Osteocyte (in vitro differentiated cells): ENCODE results near the gene PAX3. TPM values are rescaled to one million over a fixed set of nuclear protein-coding genes. Genes with fewer than 3 reads are reported as not detected.

Experiments
- DNase-seq: peaks from one replicate; pipeline ENCODE4 v3.0.0; 2021; ENCODE audit warnings: mixed read lengths; ENCODE audit not compliant: unreplicated experiment; ENCODE audit errors: extremely low spot score
- H3K27ac Mint-ChIP-seq: one replicate; pipeline ENCODE4 v1.8.0; 2021; ENCODE audit warnings: mild to moderate bottlenecking, mixed read lengths; ENCODE audit not compliant: unreplicated experiment
- H3K27me3 Mint-ChIP-seq: one replicate; pipeline ENCODE4 v1.8.0; 2021; ENCODE audit warnings: mixed read lengths; ENCODE audit not compliant: unreplicated experiment
- H3K36me3 Mint-ChIP-seq: one replicate; pipeline ENCODE4 v1.8.0; 2021; ENCODE audit warnings: mixed read lengths; ENCODE audit not compliant: unreplicated experiment
- H3K4me1 Mint-ChIP-seq: one replicate; pipeline ENCODE4 v1.8.0; 2021; ENCODE audit warnings: mixed read lengths; ENCODE audit not compliant: unreplicated experiment
- H3K4me3 Mint-ChIP-seq: one replicate; pipeline ENCODE4 v1.8.0; 2021; ENCODE audit warnings: mild to moderate bottlenecking, moderate library complexity, mixed read lengths; ENCODE audit not compliant: unreplicated experiment
- H3K9me3 Mint-ChIP-seq: one replicate; pipeline ENCODE4 v1.8.0; 2021; ENCODE audit warnings: mixed read lengths; ENCODE audit not compliant: unreplicated experiment
- total RNA-seq: library from RNA; stranded (reverse); gene quantifications from 2 replicates; pipeline ENCODE4 v1.2.1, GENCODE V29; 2021
- TF ChIP-seq, protein P1 (sequence below): fragments of 200-600 bp; sonication (generic); IDR thresholded peaks from 2 replicates; pipeline ENCODE4 v1.5.0; 2021; ENCODE audit warnings: antibody characterized with exemption, mild to moderate bottlenecking, moderate library complexity

PAX3 gene
- total RNA-seq, 1 donor from 2014 or later = 2.3 TPM

DNA sequence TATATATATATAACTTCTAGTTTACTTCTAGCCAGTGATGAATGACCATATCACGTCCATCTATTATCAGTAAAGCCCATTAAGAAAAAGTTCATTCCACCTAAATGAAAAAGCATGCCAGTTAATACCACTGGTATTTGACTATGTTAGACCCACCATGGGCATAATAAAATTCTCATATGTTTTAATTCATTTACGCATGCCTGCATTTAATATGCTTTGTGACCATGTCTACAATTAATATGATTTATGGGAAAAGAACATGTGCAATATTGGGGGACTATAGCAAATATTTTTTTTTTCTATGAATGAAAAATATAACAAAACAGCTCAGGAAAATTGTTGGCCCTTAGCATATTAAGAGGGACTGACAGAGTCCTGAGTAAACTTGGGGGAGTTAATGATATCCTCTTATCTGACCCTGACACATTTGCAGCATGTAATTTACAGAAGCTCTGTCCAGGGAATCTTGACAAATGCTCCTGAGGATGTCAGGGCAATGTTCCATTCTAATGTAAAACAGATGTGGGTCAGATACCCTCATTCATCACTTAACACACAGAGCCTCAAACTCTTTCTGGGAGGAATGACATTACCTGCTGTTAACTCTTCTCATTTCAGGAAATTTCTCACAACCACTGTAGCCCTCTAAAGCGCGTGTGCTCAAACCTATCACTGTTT is 90.6 kb downstream of the PAX3 start:
- Mint-ChIP-seq H3K9me3 (no peaks in the 10 kb centered on the region), H3K27me3 (peaks cover 6% of the 10 kb centered on the region), H3K36me3 (no peaks in the 10 kb centered on the region), H3K4me3 (no peak overlapping the region), H3K27ac (no peak overlapping the region), H3K4me1 (no peaks in the 10 kb centered on the region)
- TF ChIP-seq, protein P1, sequence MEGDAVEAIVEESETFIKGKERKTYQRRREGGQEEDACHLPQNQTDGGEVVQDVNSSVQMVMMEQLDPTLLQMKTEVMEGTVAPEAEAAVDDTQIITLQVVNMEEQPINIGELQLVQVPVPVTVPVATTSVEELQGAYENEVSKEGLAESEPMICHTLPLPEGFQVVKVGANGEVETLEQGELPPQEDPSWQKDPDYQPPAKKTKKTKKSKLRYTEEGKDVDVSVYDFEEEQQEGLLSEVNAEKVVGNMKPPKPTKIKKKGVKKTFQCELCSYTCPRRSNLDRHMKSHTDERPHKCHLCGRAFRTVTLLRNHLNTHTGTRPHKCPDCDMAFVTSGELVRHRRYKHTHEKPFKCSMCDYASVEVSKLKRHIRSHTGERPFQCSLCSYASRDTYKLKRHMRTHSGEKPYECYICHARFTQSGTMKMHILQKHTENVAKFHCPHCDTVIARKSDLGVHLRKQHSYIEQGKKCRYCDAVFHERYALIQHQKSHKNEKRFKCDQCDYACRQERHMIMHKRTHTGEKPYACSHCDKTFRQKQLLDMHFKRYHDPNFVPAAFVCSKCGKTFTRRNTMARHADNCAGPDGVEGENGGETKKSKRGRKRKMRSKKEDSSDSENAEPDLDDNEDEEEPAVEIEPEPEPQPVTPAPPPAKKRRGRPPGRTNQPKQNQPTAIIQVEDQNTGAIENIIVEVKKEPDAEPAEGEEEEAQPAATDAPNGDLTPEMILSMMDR = no peak
- no peak for DNase-seq

DNA sequence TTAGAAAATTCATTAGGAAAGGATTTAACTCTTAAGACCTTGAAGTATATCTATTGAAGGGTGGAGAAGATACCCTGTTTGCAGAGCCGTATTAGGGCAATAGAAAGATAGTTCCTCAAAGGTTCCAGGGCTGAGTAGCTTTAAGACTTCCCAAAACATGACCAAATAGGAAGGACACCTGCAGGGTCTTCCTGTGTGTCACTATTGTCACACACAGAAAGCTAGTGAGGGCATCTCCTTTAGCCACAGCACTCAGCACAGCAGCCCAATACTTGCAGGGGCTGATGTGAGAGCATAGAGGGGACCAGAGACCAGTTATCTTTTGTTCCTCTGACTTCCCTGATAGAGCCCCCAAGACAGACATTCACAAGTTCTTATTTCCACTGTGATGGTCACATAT is 93.7 kb downstream of the PAX3 start:
- TF ChIP-seq, protein P1 = no peak
- Mint-ChIP-seq H3K27ac (no peak overlapping the region), H3K4me3 (no peak overlapping the region), H3K4me1 (no peaks in the 10 kb centered on the region), H3K27me3 (peaks cover 7% of the 10 kb centered on the region), H3K36me3 (no peaks in the 10 kb centered on the region), H3K9me3 (no peaks in the 10 kb centered on the region)
- DNase-seq = no peak

DNA sequence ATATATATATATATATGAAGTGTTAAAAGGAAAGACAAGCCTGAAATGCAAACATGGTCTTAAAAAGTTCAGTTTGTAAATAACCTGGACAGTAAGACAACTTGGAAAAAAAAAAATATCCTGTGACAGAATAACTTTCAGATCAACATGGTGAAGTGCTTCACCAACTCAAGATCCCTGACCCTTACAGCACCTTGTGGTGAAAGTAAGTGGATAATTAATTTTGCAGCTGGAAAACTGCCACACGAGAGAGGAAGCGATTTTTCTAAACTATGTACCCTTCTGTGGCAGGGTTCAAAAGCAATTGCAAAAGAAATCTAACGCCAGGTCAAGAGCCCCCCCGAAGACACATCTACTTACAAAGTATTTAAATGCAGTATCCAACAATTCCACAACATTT is 95.8 kb downstream of the PAX3 start:
- Mint-ChIP-seq H3K4me3 (no peak overlapping the region), H3K36me3 (no peaks in the 10 kb centered on the region), H3K4me1 (no peaks in the 10 kb centered on the region), H3K27ac (no peak overlapping the region), H3K27me3 (peaks cover 5% of the 10 kb centered on the region), H3K9me3 (no peaks in the 10 kb centered on the region)
- TF ChIP-seq, protein P1 = no peak
- DNase-seq = no peak

DNA sequence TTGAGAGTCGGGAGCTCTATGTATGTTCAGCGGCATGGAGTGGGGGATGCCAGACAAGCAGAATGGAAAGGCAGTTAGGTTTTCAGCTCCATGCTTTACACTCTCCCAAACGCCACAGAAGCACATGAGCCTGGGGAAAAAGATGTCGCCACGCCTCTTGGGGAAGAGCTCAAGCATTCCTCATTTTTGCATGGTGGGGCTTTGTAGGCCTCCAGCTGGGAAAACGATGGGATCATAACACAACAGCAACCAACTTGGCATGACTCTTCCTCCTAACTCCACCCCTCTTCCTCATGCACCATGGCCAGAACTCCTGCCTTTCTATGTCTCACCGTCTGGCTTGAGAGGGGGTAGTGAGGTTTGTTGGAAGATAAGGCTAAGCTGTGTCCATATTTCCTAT is 102.6 kb downstream of the PAX3 start:
- H3K4me3 Mint-ChIP-seq = no peak overlapping the region
- DNase-seq = no peak
- no peaks in the 10 kb centered on the region for H3K4me1 Mint-ChIP-seq
- H3K27ac Mint-ChIP-seq = no peak overlapping the region
- H3K27me3 Mint-ChIP-seq = no peaks in the 10 kb centered on the region
- no peaks in the 10 kb centered on the region for H3K9me3 Mint-ChIP-seq
- H3K36me3 Mint-ChIP-seq = no peaks in the 10 kb centered on the region
- TF ChIP-seq, protein P1 = no peak

DNA sequence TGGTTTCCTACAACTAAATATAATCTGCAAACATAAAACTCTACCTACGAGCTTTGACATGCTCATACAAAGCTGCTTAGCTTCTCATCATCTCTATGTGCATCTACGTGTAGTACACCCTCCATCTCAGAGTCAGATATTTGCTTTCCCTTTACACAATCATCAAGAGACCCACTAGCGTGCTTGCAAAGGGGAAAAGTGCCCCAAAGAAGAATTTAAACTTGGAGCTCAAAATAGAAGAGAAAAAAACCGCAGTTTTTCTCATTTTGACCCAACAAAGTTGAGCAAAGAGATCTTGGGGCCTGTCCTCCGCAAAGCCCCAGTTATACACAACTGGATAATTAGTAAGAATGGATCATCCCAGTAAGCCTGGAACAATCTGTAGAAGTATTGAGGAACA is 104.1 kb downstream of the PAX3 start:
- Mint-ChIP-seq H3K4me1 (no peaks in the 10 kb centered on the region), H3K4me3 (no peak overlapping the region), H3K9me3 (no peaks in the 10 kb centered on the region), H3K36me3 (no peaks in the 10 kb centered on the region), H3K27me3 (no peaks in the 10 kb centered on the region), H3K27ac (no peak overlapping the region)
- DNase-seq = no peak
- TF ChIP-seq, protein P1 = no peak
